HEK293 (cell line): Measurements from ENCODE around the gene RNF187.

Experiments used
- CTCF ChIA-PET: fragments of 350-600 bp; formaldehyde crosslinking; extraction: SDS; loops from one replicate; lab custom pipeline; 2021; ENCODE audit warnings: antibody characterized with exemption; lab: Yijun Ruan, JAX
- POLR2A ChIA-PET: fragments of 300-600 bp; formaldehyde crosslinking; extraction: SDS; loops from one replicate; lab custom pipeline; 2020; ENCODE audit warnings: antibody characterized with exemption, inconsistent platforms; lab: Yijun Ruan, JAX
- H3K27ac ChIP-seq: fragments of 200-500 bp; sonication (Bioruptor generic); 2 replicates; pipeline ENCODE4 v1.5.1; 2014; ENCODE audit warnings: low read depth, low read length, control low read depth, inconsistent platforms; ENCODE audit errors: extremely low read depth
- H3K36me3 ChIP-seq, 2 experiments: fragments of 200-500 bp in 1 of 2; sonication (Bioruptor generic) in 1 of 2; 1 replicate in 1 of 2; 2 replicates in 1 of 2; pipeline ENCODE4 v1.5.1; 2014 to 2017; ENCODE audit warnings: inconsistent platforms in 2 of 2, low read length in 2 of 2; ENCODE audit not compliant: control insufficient read depth in 2 of 2, insufficient read depth in 1 of 2
- H3K4me1 ChIP-seq: fragments of 200-500 bp; sonication (Bioruptor generic); 2 replicates; pipeline ENCODE4 v1.5.1; 2014; ENCODE audit warnings: mild to moderate bottlenecking, low read length, inconsistent platforms; ENCODE audit not compliant: control insufficient read depth, insufficient read depth
- H3K4me3 ChIP-seq: 2 replicates; pipeline ENCODE4 v1.5.1; 2011; ENCODE audit warnings: low read depth, mild to moderate bottlenecking, control low read depth, low read length, moderate library complexity
- H3K9me3 ChIP-seq: fragments of 200-500 bp; sonication (Bioruptor generic); 2 replicates; pipeline ENCODE4 v1.5.1; 2014; ENCODE audit warnings: low read depth, low read length, inconsistent platforms; ENCODE audit not compliant: control insufficient read depth, insufficient read depth
- AEBP2 ChIP-seq: fragments of 450-650 bp; formaldehyde crosslinking; IDR thresholded peaks from 2 replicates; pipeline ENCODE4 v1.5.1; 2016; ENCODE audit warnings: missing biosample characterization, missing genetic modification characterization, borderline replicate concordance
- FEZF1 ChIP-seq: fragments of 450-650 bp; formaldehyde crosslinking; IDR thresholded peaks from 2 replicates; pipeline ENCODE4 v1.5.1; 2016; ENCODE audit warnings: missing biosample characterization, missing genetic modification characterization
- KLF7 ChIP-seq: fragments of 450-650 bp; formaldehyde crosslinking; IDR thresholded peaks from 2 replicates; pipeline ENCODE4 v1.5.1; 2016; ENCODE audit warnings: missing biosample characterization, missing genetic modification characterization, borderline replicate concordance
- PRDM2 ChIP-seq: fragments of 450-650 bp; formaldehyde crosslinking; IDR thresholded peaks from 2 replicates; pipeline ENCODE4 v1.5.1; 2016; ENCODE audit warnings: missing biosample characterization, missing genetic modification characterization, borderline replicate concordance
- PRDM6 ChIP-seq: fragments of 450-650 bp; formaldehyde crosslinking; IDR thresholded peaks from 2 replicates; pipeline ENCODE4 v1.5.1; 2017; ENCODE audit warnings: missing biosample characterization, missing genetic modification characterization
- ZBTB20 ChIP-seq: fragments of 450-650 bp; formaldehyde crosslinking; IDR thresholded peaks from 2 replicates; pipeline ENCODE4 v1.5.1; 2016; ENCODE audit warnings: missing biosample characterization, missing genetic modification characterization
- ZNF24 ChIP-seq: fragments of 450-650 bp; formaldehyde crosslinking; IDR thresholded peaks from 2 replicates; pipeline ENCODE4 v1.5.1; 2016; ENCODE audit warnings: missing biosample characterization, missing genetic modification characterization
- ZNF37A ChIP-seq: fragments of 450-650 bp; IDR thresholded peaks from 2 replicates; pipeline ENCODE4 v1.5.1; 2018; ENCODE audit warnings: missing biosample characterization, missing genetic modification characterization
- ZNF391 ChIP-seq: fragments of 450-650 bp; formaldehyde crosslinking; IDR thresholded peaks from 2 replicates; pipeline ENCODE4 v1.5.1; 2016; ENCODE audit warnings: low read depth, missing biosample characterization, missing genetic modification characterization, borderline replicate concordance
- ZNF621 ChIP-seq: fragments of 450-650 bp; formaldehyde crosslinking; IDR thresholded peaks from 2 replicates; pipeline ENCODE4 v1.5.1; 2017; ENCODE audit warnings: missing biosample characterization, missing genetic modification characterization
- ZNF664 ChIP-seq: fragments of 450-650 bp; formaldehyde crosslinking; IDR thresholded peaks from 2 replicates; pipeline ENCODE4 v1.5.1; 2016; ENCODE audit warnings: missing biosample characterization, missing genetic modification characterization
- ZNF677 ChIP-seq: fragments of 450-650 bp; IDR thresholded peaks from 2 replicates; pipeline ENCODE4 v1.5.0; 2018; ENCODE audit warnings: missing biosample characterization, mild to moderate bottlenecking, missing genetic modification characterization, moderate library complexity
- ZNF704 ChIP-seq: fragments of 450-650 bp; formaldehyde crosslinking; IDR thresholded peaks from 2 replicates; pipeline ENCODE4 v1.5.1; 2016; ENCODE audit warnings: missing biosample characterization, missing genetic modification characterization

The RNF187 gene

GRCh38 chr1:228497206-228497605 is 10.0 kb downstream of the RNF187 start (continued):
- TF ChIP-seq ZNF37A, result no peak
- no peak for TF ChIP-seq AEBP2
- TF ChIP-seq FEZF1 (tag by site-specific recombination), result no peak
- TF ChIP-seq ZNF677 (tag by site-specific recombination), result no peak
- TF ChIP-seq ZNF391 (tag by site-specific recombination), result no peak
- TF ChIP-seq ZNF24 (tag by site-specific recombination), result no peak

GRCh38 chr1:228497817-228498216 is 10.6 kb downstream of the RNF187 start:
- Histone ChIP-seq H3K9me3 (no peaks in the 10 kb centered on the region), H3K36me3 (peaks cover 15 to 43% of the 10 kb centered on the region in 2 experiments), H3K4me1 (no peaks in the 10 kb centered on the region), H3K4me3 (no peak overlapping the region), H3K27ac (no peak overlapping the region)
- no peak for TF ChIP-seq ZNF621
- TF ChIP-seq PRDM2 (tag by site-specific recombination), result no peak
- TF ChIP-seq ZNF664 (tag by site-specific recombination), result no peak
- no peak for TF ChIP-seq ZBTB20 (tag by site-specific recombination)
- no peak for TF ChIP-seq KLF7 (tag by site-specific recombination)
- TF ChIP-seq ZNF704 (tag by site-specific recombination), result no peak
- TF ChIP-seq PRDM6 (tag by site-specific recombination), result no peak
- ChIA-PET CTCF (interaction anchor here (0.8 to 0.9 kb wide), 2 partner anchors 9 to 367 kb away, joined by 3 read pairs; no protein-coding TSS in a partner anchor), POLR2A (interaction anchor here (0.6 kb wide), 1 partner anchor 1122 kb away, joined by 3 read pairs; no protein-coding TSS in a partner anchor)
